PC-9 (cell line): ENCODE measurements around the gene DOCK9. TPM values are rescaled to one million over a fixed set of nuclear protein-coding genes. Genes with fewer than 3 reads are reported as not detected.

Source experiments
- BruUV-seq: library from RNA; stranded (reverse); fragments of 400-500 nt; replicated peaks from 2 replicates; lab custom pipeline; 2021; lab: Mats Ljungman, UMichigan
- CTCF ChIA-PET: fragments of 300-600 bp; sonication (Branson Sonifier 250); formaldehyde crosslinking; loops from one replicate; lab custom pipeline; 2022; ENCODE audit warnings: antibody characterized with exemption; lab: Charles Lee
- POLR2A ChIA-PET: fragments of 300-600 bp; sonication (Branson Sonifier 250); formaldehyde crosslinking; loops from one replicate; lab custom pipeline; 2022; ENCODE audit warnings: antibody characterized with exemption; ENCODE audit not compliant: unreplicated experiment; lab: Charles Lee
- DNase-seq, 2 experiments: peaks; one replicate each; pipeline versions ENCODE4 v3.0.0 to v3.0.0-alpha.2; 2015 to 2022; ENCODE audit warnings: mixed read lengths in 1 of 2
- H2AFZ ChIP-seq: fragments of 200-600 bp; sonication (generic); 2 replicates; pipeline ENCODE4 v1.8.1; 2017; ENCODE audit warnings: antibody characterized with exemption
- H3F3A ChIP-seq: fragments of 200-600 bp; sonication (generic); 2 replicates; pipeline ENCODE4 v1.8.1; 2017; ENCODE audit warnings: antibody characterized with exemption, mild to moderate bottlenecking, low read depth; ENCODE audit not compliant: insufficient read depth
- H3K27ac ChIP-seq: fragments of 200-600 bp; sonication (generic); 2 replicates; pipeline ENCODE4 v1.6.1; 2016; ENCODE audit warnings: mixed run types
- H3K27me3 ChIP-seq: fragments of 200-600 bp; sonication (generic); 2 replicates; pipeline ENCODE4 v1.6.1; 2016; ENCODE audit warnings: low read depth, mixed run types; ENCODE audit not compliant: insufficient read depth
- H3K36me3 ChIP-seq: fragments of 200-600 bp; sonication (generic); 2 replicates; pipeline ENCODE4 v1.6.1; 2016; ENCODE audit warnings: low read depth, mixed run types
- H3K4me1 ChIP-seq: fragments of 200-600 bp; sonication (generic); replicated peaks from 2 replicates; pipeline ENCODE4 v1.6.1; 2016; ENCODE audit warnings: mixed run types; ENCODE audit not compliant: insufficient read depth
- H3K4me2 ChIP-seq: fragments of 200-600 bp; sonication (generic); 2 replicates; pipeline ENCODE4 v1.6.1; 2017; ENCODE audit warnings: mixed run types
- H3K4me3 ChIP-seq: fragments of 200-600 bp; sonication (generic); 2 replicates; pipeline ENCODE4 v1.6.1; 2016; ENCODE audit warnings: mixed run types
- H3K79me2 ChIP-seq: fragments of 200-600 bp; sonication (generic); 2 replicates; pipeline ENCODE4 v1.6.1; 2017; ENCODE audit warnings: low read depth, mixed run types
- H3K9me2 ChIP-seq: fragments of 200-600 bp; sonication (generic); 2 replicates; pipeline ENCODE4 v1.8.1; 2017; ENCODE audit warnings: mild to moderate bottlenecking; ENCODE audit not compliant: insufficient read depth
- H3K9me3 ChIP-seq: fragments of 200-600 bp; sonication (generic); 2 replicates; pipeline ENCODE4 v1.8.1; 2016; ENCODE audit warnings: low read depth; ENCODE audit not compliant: insufficient read depth
- H4K20me1 ChIP-seq: fragments of 200-600 bp; sonication (generic); 2 replicates; pipeline ENCODE4 v1.8.1; 2017; ENCODE audit not compliant: insufficient read depth
- CTCF ChIP-seq: fragments of 200-600 bp; sonication (generic); conservative IDR thresholded peaks from 2 replicates; pipeline ENCODE4 v1.6.1; 2017; ENCODE audit warnings: mixed run types, antibody characterized with exemption, mild to moderate bottlenecking, moderate library complexity
- EZH2 ChIP-seq: fragments of 200-600 bp; sonication (generic); IDR thresholded peaks from 2 replicates; pipeline ENCODE4 v1.8.0; 2017; ENCODE audit warnings: antibody characterized with exemption, low read depth
- intact Hi-C: fragments of 100-400 bp; cut with micrococcal nuclease; formaldehyde crosslinking; loops from one replicate; pipeline ENCODE4 v1.10.0; 2022; ENCODE audit not compliant: unreplicated experiment
- total RNA-seq: library from RNA; stranded (reverse); gene quantifications from 2 replicates; pipeline ENCODE4 v1.2.3, GENCODE V29; 2021

Gene DOCK9
- total RNA-seq, 1 experiment from 2014 or later, result 69.5 TPM

- Histone ChIP-seq H3K4me2 (no peak overlapping the region), H3K4me3 (no peak overlapping the region), H3K4me1 (no peaks in the 10 kb centered on the region), H3K9me2 (no peaks in the 10 kb centered on the region), H3F3A (no peaks in the 10 kb centered on the region), H3K27me3 (no peaks in the 10 kb centered on the region), H3K27ac (no peak overlapping the region), H3K9me3 (no peaks in the 10 kb centered on the region), H4K20me1 (no peaks in the 10 kb centered on the region), H3K79me2 (0 out of 2 replicates have a peak, but pooled peaks cover 3% of the 10 kb centered on the region), H2AFZ (no peak overlapping the region), H3K36me3 (no peaks in the 10 kb centered on the region)
- no peak for DNase-seq
- CTCF ChIA-PET, result no interaction called here
- POLR2A ChIA-PET, result no interaction called here
- no peak for TF ChIP-seq CTCF
- TF ChIP-seq EZH2, result no peak
- no TSS peak for BruUV-seq
- intact Hi-C loops, result no loop called here
Observed at GRCh38 chr13:98960606-98961502, 17.0 kb downstream of the DOCK9 start.

GRCh38 chr13:98959786-98960605 is 17.9 kb downstream of the DOCK9 start:
- no peaks in the 10 kb centered on the region for H3K4me1 ChIP-seq
- H3K4me2 ChIP-seq, result no peak overlapping the region
- ChIA-PET CTCF (no interaction called here), POLR2A (no interaction called here)
- no peaks in the 10 kb centered on the region for H3F3A ChIP-seq
- no TSS peak for BruUV-seq
- no peak overlapping the region for H3K4me3 ChIP-seq
- no peak overlapping the region for H3K27ac ChIP-seq
- no peaks in the 10 kb centered on the region for H3K9me2 ChIP-seq
- H3K36me3 ChIP-seq, result no peaks in the 10 kb centered on the region
- H3K27me3 ChIP-seq, result no peaks in the 10 kb centered on the region
- no peaks in the 10 kb centered on the region for H4K20me1 ChIP-seq
- H3K9me3 ChIP-seq, result no peaks in the 10 kb centered on the region
- no peak overlapping the region for H2AFZ ChIP-seq
- TF ChIP-seq EZH2 (no peak), CTCF (no peak)
- intact Hi-C loops, result no loop called here
- 0 out of 2 replicates have a peak, but pooled peaks cover 7% of the 10 kb centered on the region for H3K79me2 ChIP-seq
- no peak for DNase-seq

GRCh38 chr13:98959291-98959690 is 18.6 kb downstream of the DOCK9 start:
- Histone ChIP-seq H3K4me1 (no peaks in the 10 kb centered on the region), H3K36me3 (no peaks in the 10 kb centered on the region), H2AFZ (no peak overlapping the region), H3F3A (no peaks in the 10 kb centered on the region), H3K9me2 (no peaks in the 10 kb centered on the region), H3K27me3 (no peaks in the 10 kb centered on the region), H4K20me1 (no peaks in the 10 kb centered on the region), H3K79me2 (0 out of 2 replicates have a peak, but pooled peaks cover 7% of the 10 kb centered on the region), H3K9me3 (no peaks in the 10 kb centered on the region), H3K4me2 (no peak overlapping the region), H3K4me3 (no peak overlapping the region), H3K27ac (no peak overlapping the region)
- TF ChIP-seq CTCF (no peak), EZH2 (no peak)
- no peak for DNase-seq
- ChIA-PET POLR2A (no interaction called here), CTCF (no interaction called here)
- no TSS peak for BruUV-seq
- intact Hi-C loops, result no loop called here
